ENCODE data around the gene PTGS2. TPM values are rescaled to one million over a fixed set of nuclear protein-coding genes. Genes with fewer than 3 reads are reported as not detected.
"Not testable (repeated sequence)": the region's sequence is repeated elsewhere in the genome, so short reads cannot be mapped to it uniquely, and the experiment has no call there.

PTGS2 gene
- total RNA-seq, 1 experiment from 2014 or later, result 0.37 TPM

DNA sequence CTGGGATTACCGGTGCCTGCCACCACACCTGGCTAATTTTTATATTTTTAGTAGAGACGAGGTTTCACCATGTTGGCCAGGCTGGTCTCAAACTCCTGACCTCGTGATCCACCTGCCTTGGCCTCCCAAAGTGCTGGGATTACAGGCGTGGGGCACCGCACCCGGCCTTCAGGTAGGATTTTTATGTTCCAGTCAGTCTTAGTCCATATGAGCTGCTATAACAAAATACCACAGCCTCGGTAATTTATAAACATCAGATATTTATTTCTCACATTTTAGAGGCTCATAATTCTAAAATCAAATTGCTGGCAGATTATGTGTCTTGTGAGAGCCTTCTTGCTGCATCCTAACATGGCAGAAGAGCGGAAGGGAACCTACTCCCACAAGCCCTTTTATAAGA is 16.0 kb downstream of the PTGS2 start:
- H2BK12ac ChIP-seq (ENCODE audit: insufficient read length, low read depth, low read length); H3K27ac Mint-ChIP-seq; H4K5ac ChIP-seq (ENCODE audit: insufficient read length, low read depth, low read length); H4K91ac ChIP-seq (ENCODE audit: insufficient read length, low read depth, low read length); H3K23ac ChIP-seq (ENCODE audit: insufficient read length, low read depth, low read length); H3K27me3 ChIP-seq (ENCODE audit: insufficient read depth, low read length); H3K27ac ChIP-seq (ENCODE audit: insufficient read length, low read depth, low read length); H3K4me1 ChIP-seq (ENCODE audit: insufficient read depth, low read length); H3K9me3 Mint-ChIP-seq; H2BK5ac ChIP-seq (ENCODE audit: insufficient read length, low read length); H4K8ac ChIP-seq (replicated peaks; ENCODE audit: insufficient read length, low read depth, low read length); H3K9me3 ChIP-seq (ENCODE audit: control insufficient read depth, low read depth, low read length); H3K4me3 Mint-ChIP-seq; H3K56ac ChIP-seq (ENCODE audit: insufficient read length, low read depth, low read length); H3K4ac ChIP-seq (ENCODE audit: low read depth, low read length); DNase-seq; H3K14ac ChIP-seq (ENCODE audit: insufficient read depth, low read length); H3K79me1 ChIP-seq (ENCODE audit: insufficient read depth, low read depth, low read length, poor library complexity, severe bottlenecking); H3K23me2 ChIP-seq (ENCODE audit: insufficient read length, low read depth, low read length, poor library complexity, severe bottlenecking); H2BK120ac ChIP-seq (ENCODE audit: low read depth, low read length, poor library complexity, severe bottlenecking); H3K18ac ChIP-seq (ENCODE audit: insufficient read length, low read depth, low read length); H3K79me2 ChIP-seq (ENCODE audit: insufficient read depth, low read length); H3K27me3 Mint-ChIP-seq (ENCODE audit: low read depth); H3T11ph ChIP-seq (ENCODE audit: low read length); H3K9ac ChIP-seq (ENCODE audit: extremely low read depth, insufficient read length, low read length); H2BK15ac ChIP-seq (ENCODE audit: low read depth, low read length); H2AK5ac ChIP-seq (ENCODE audit: insufficient read length, low read length); H3K4me2 ChIP-seq (ENCODE audit: insufficient read depth, insufficient read length, low read length); H2AFZ ChIP-seq (ENCODE audit: low read length); H4K20me1 ChIP-seq (ENCODE audit: control insufficient read depth, insufficient read depth, insufficient read length); H2BK20ac ChIP-seq (ENCODE audit: low read depth, low read length, poor library complexity, severe bottlenecking): not testable (repeated sequence)
- WGBS (ENCODE audit: extremely low coverage, insufficient read length, low lambda C conversion rate), result no CpG with 5 or more reads among the region's 8 CpGs
- peaks cover 0 to 10% (median 7%) of the 10 kb centered on the region in 3 experiments; a peak in 5 of 7 replicates for H3K36me3 Mint-ChIP-seq (ENCODE audit: insufficient read depth in 1 of 3, low read depth in 3 of 3)
- peaks cover 11% of the 10 kb centered on the region in 2 experiments for H3K4me1 Mint-ChIP-seq
